22Rv1 (cell line): ENCODE measurements around the gene C9orf72.

Source experiments
- CTCF ChIP-seq: fragments of 450-650 bp; IDR thresholded peaks from 2 replicates; pipeline ENCODE4 v1.5.1; 2017; ENCODE audit warnings: mild to moderate bottlenecking
- ZFX ChIP-seq: fragments of 450-650 bp; IDR thresholded peaks from 2 replicates; pipeline ENCODE4 v1.6.1; 2017; ENCODE audit warnings: antibody characterized with exemption, borderline replicate concordance

- TF ChIP-seq CTCF, result no peak
- TF ChIP-seq ZFX, result no peak
Observed at GRCh38 chr9:27539479-27540441, 33.5 kb downstream of the C9orf72 start.
